Suprapubic skin (tissue), 4 donors: Measurements from ENCODE around the gene RBM17. TPM values are rescaled to one million over a fixed set of nuclear protein-coding genes. Genes with fewer than 3 reads are reported as not detected.

ENCODE experiments used
- DNase-seq, 2 donors: peaks; one replicate each; pipeline ENCODE4 v3.0.0-alpha.2; 2019; ENCODE audit warnings: low spot score in 2 of 2
- H3K27ac ChIP-seq: fragments of 200-600 bp; sonication (generic); one replicate; pipeline ENCODE4 v1.5.1; 2019
- H3K27me3 ChIP-seq: fragments of 200-600 bp; sonication (generic); one replicate; pipeline ENCODE4 v1.5.1; 2019
- H3K36me3 ChIP-seq: fragments of 200-600 bp; sonication (generic); one replicate; pipeline ENCODE4 v1.5.1; 2019
- H3K4me1 ChIP-seq: fragments of 200-600 bp; sonication (generic); one replicate; pipeline ENCODE4 v1.5.1; 2019
- H3K4me3 ChIP-seq: fragments of 200-600 bp; sonication (generic); one replicate; pipeline ENCODE4 v1.5.1; 2019; ENCODE audit warnings: mild to moderate bottlenecking
- H3K9me3 ChIP-seq: fragments of 200-600 bp; sonication (generic); one replicate; pipeline ENCODE4 v1.5.1; 2019
- CTCF ChIP-seq, 2 donors: fragments of 200-600 bp in 1 of 2; fragments of 450-650 bp in 1 of 2; sonication (generic) in 1 of 2; IDR thresholded peaks; one replicate each; pipeline ENCODE4 v1.5.1; 2016 to 2019; ENCODE audit warnings: antibody characterized with exemption in 2 of 2, mild to moderate bottlenecking in 1 of 2, moderate library complexity in 1 of 2
- EP300 ChIP-seq: sonication (generic); formaldehyde crosslinking; IDR thresholded peaks from one replicate; pipeline ENCODE4 v1.6.1; 2017; ENCODE audit warnings: antibody characterized with exemption
- POLR2A ChIP-seq, 2 donors: fragments of 450-650 bp; IDR thresholded peaks; one replicate each; pipeline ENCODE4 v1.6.1; 2017; ENCODE audit warnings: antibody characterized with exemption in 2 of 2, mild to moderate bottlenecking in 2 of 2, moderate library complexity in 2 of 2
- POLR2AphosphoS5 ChIP-seq, 3 donors: sonication (generic); formaldehyde crosslinking; IDR thresholded peaks; one replicate each; pipeline ENCODE4 v1.6.1; 2017; ENCODE audit warnings: antibody characterized with exemption in 3 of 3
- WGBS: methylation state at CpG from one replicate; pipeline ENCODE4 v1.1.5; 2018; 5-methylcytosine and 5-hydroxymethylcytosine counted together
- total RNA-seq, 4 donors: library from RNA; depleted of rRNA; stranded (reverse); fragments of >200 nt; gene quantifications; one replicate each; pipeline ENCODE4 v1.1.0, GENCODE V29; 2016

Gene RBM17
- total RNA-seq, 4 donors from 2014 or later, result 31.9 to 85.6 (median 42.9) TPM

- TF ChIP-seq POLR2A (IDR thresholded peaks at IDR 0.05) (no peak), EP300 (no peak), CTCF (IDR thresholded peaks at IDR 0.05) (no peak), POLR2AphosphoS5 (IDR thresholded peaks at IDR 0.05) (no peak)
- Histone ChIP-seq H3K36me3 (no peaks in the 10 kb centered on the region), H3K4me3 (no peak overlapping the region), H3K9me3 (no peaks in the 10 kb centered on the region), H3K27me3 (no peaks in the 10 kb centered on the region), H3K4me1 (peaks cover 42% of the 10 kb centered on the region), H3K27ac (no peak overlapping the region)
- WGBS, result 82% methylated on average over 8 of the region's 8 CpGs
- DNase-seq, result peak in 1 of 2 donors; percentile 48
These were observed 39.3 kb downstream of the RBM17 start for GRCh38 chr10:6128087-6128486.

- no peaks in the 10 kb centered on the region for H3K36me3 ChIP-seq
- WGBS, result 38% methylated on average over 14 of the region's 15 CpGs
- H3K27me3 ChIP-seq, result no peaks in the 10 kb centered on the region
- TF ChIP-seq POLR2AphosphoS5 (IDR thresholded peaks at IDR 0.05), result no peak
- TF ChIP-seq CTCF (IDR thresholded peaks at IDR 0.05), result no peak
- no peak for TF ChIP-seq EP300
- TF ChIP-seq POLR2A (IDR thresholded peaks at IDR 0.05), result no peak
- H3K4me3 ChIP-seq, result no peak overlapping the region
- H3K9me3 ChIP-seq, result no peaks in the 10 kb centered on the region
- DNase-seq, result peak in 1 of 2 donors; percentile 60
- peaks cover 41% of the 10 kb centered on the region for H3K4me1 ChIP-seq
- no peak overlapping the region for H3K27ac ChIP-seq
These were observed 39.9 kb downstream of the RBM17 start for GRCh38 chr10:6128591-6129251.

DNA sequence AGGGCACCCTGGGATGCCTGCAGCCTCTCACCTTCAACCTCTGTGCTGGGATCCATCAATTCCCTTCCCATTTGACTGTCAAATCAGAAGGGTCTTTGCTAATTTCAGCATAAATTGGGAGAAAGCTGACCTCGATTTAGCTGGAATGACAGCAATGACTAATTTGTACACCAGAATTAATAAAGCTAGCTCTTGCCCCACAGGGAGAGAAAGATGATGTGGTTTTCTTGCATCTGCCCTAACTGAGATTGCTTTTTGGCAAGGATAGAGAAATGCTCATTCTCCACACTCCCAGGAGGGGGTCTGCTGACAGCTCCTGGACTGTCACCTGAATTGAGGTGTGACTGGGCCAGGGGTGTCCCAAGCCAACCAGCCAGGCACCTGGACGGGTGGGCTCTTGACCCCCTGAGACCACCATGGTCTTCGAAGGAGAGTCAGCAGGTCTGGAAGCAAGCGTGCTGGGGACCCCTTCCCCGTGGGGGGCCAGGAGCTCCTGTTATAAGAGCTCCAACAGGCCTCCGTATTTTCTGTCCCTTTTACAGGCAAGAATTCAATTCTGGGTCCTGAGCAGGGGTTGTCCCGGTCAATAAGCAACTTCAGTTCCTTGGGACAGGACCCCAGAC, 42.1 kb downstream of the RBM17 start:
- 80% methylated on average over 7 of the region's 7 CpGs for WGBS

GRCh38 chr10:6133331-6134098, 44.7 kb downstream of the RBM17 start:
- TF ChIP-seq POLR2AphosphoS5 (IDR thresholded peaks at IDR 0.05) (no peak), EP300 (no peak), POLR2A (IDR thresholded peaks at IDR 0.05) (no peak), CTCF (IDR thresholded peaks at IDR 0.05) (no peak)
- Histone ChIP-seq H3K36me3 (no peaks in the 10 kb centered on the region), H3K4me3 (no peak overlapping the region), H3K9me3 (no peaks in the 10 kb centered on the region), H3K27me3 (no peaks in the 10 kb centered on the region), H3K4me1 (peaks cover 21% of the 10 kb centered on the region), H3K27ac (no peak overlapping the region)
- DNase-seq, result peak in 1 of 2 donors; percentile 47
- 76% methylated on average over 22 of the region's 22 CpGs for WGBS

More for the DNA sequence above, 42.1 kb downstream of the RBM17 start:
- no peaks in the 10 kb centered on the region for H3K27me3 ChIP-seq
- no peaks in the 10 kb centered on the region for H3K9me3 ChIP-seq
- H3K4me3 ChIP-seq, result no peak overlapping the region
- peaks cover 21% of the 10 kb centered on the region for H3K4me1 ChIP-seq
- no peak for TF ChIP-seq POLR2A (IDR thresholded peaks at IDR 0.05)
- no peak for TF ChIP-seq CTCF (IDR thresholded peaks at IDR 0.05)
- no peak for TF ChIP-seq POLR2AphosphoS5 (IDR thresholded peaks at IDR 0.05)
- no peak for TF ChIP-seq EP300
- DNase-seq, result peak in 1 of 2 donors; percentile 55
- no peaks in the 10 kb centered on the region for H3K36me3 ChIP-seq
- H3K27ac ChIP-seq, result no peak overlapping the region
